IMR-90 (cell line): ENCODE data around the gene WASHC4. TPM values are rescaled to one million over a fixed set of nuclear protein-coding genes. Genes with fewer than 3 reads are reported as not detected.

Experiments
- ATAC-seq: fragments of 200-7000 bp; cut with Tn5 transposase; 2 replicates; pipeline ENCODE4 v1.9.1; 2020; ENCODE audit warnings: low read depth, mild to moderate bottlenecking, moderate library complexity
- BruUV-seq: library from RNA; stranded (reverse); fragments of 400-500 nt; replicated peaks from 2 replicates; lab custom pipeline; 2021; lab: Mats Ljungman, UMichigan
- CTCF ChIA-PET: fragments of 300-600 bp; formaldehyde crosslinking; extraction: SDS; loops from one replicate; lab custom pipeline; 2021; ENCODE audit warnings: antibody characterized with exemption; lab: Yijun Ruan, JAX
- POLR2A ChIA-PET: fragments of 300-600 bp; sonication (Branson Sonifier 250); formaldehyde crosslinking; loops from one replicate; lab custom pipeline; 2022; ENCODE audit warnings: antibody characterized with exemption; ENCODE audit not compliant: unreplicated experiment; lab: Charles Lee
- DNase-seq: peaks from one replicate; pipeline ENCODE4 v3.0.0; 2013
- H2AFZ ChIP-seq: replicated peaks from 2 replicates; pipeline ENCODE3; 2013; ENCODE audit warnings: low read length, mild to moderate bottlenecking; ENCODE audit not compliant: poor library complexity
- H2AK5ac ChIP-seq: 2 replicates; pipeline ENCODE4 v1.6.1; 2013; ENCODE audit warnings: low read depth, low read length, inconsistent platforms
- H2AK9ac ChIP-seq: replicated peaks from 2 replicates; pipeline ENCODE3; 2013; ENCODE audit warnings: mild to moderate bottlenecking, low read depth, low read length, moderate library complexity; ENCODE audit not compliant: poor library complexity
- H2BK120ac ChIP-seq: 2 replicates; pipeline ENCODE4 v1.6.1; 2013; ENCODE audit warnings: low read depth, low read length, inconsistent platforms
- H2BK15ac ChIP-seq: 3 replicates; pipeline ENCODE4 v1.6.1; 2013; ENCODE audit warnings: low read depth, low read length, inconsistent platforms
- H2BK20ac ChIP-seq: 2 replicates; pipeline ENCODE4 v1.6.1; 2013; ENCODE audit warnings: low read depth, mild to moderate bottlenecking, inconsistent platforms, low read length, moderate library complexity
- H2BK5ac ChIP-seq: 2 replicates; pipeline ENCODE4 v1.6.1; 2013; ENCODE audit warnings: mild to moderate bottlenecking, low read depth, low read length, inconsistent platforms; ENCODE audit not compliant: poor library complexity, severe bottlenecking
- H3K14ac ChIP-seq: replicated peaks from 2 replicates; pipeline ENCODE4 v1.6.1; 2013; ENCODE audit warnings: low read depth, low read length, inconsistent platforms
- H3K18ac ChIP-seq: 2 replicates; pipeline ENCODE4 v1.6.1; 2013; ENCODE audit warnings: low read depth, low read length, control low read depth
- H3K23ac ChIP-seq: 2 replicates; pipeline ENCODE4 v1.6.1; 2013; ENCODE audit warnings: low read depth, low read length, inconsistent platforms
- H3K27ac ChIP-seq: 2 replicates; pipeline ENCODE4 v1.5.1; 2013; ENCODE audit warnings: mild to moderate bottlenecking, control low read depth, low read length; ENCODE audit not compliant: insufficient read depth
- H3K27me3 ChIP-seq: 2 replicates; pipeline ENCODE4 v1.6.1; 2013; ENCODE audit warnings: low read length; ENCODE audit not compliant: control insufficient read depth, insufficient read depth
- H3K36me3 ChIP-seq: 2 replicates; pipeline ENCODE4 v1.6.1; 2013; ENCODE audit warnings: low read length, mixed read lengths; ENCODE audit not compliant: control insufficient read depth, insufficient read depth
- H3K4ac ChIP-seq: 2 replicates; pipeline ENCODE4 v1.6.1; 2013; ENCODE audit warnings: low read depth, low read length, inconsistent platforms
- H3K4me1 ChIP-seq: 2 replicates; pipeline ENCODE4 v1.6.1; 2013; ENCODE audit warnings: low read length, mixed read lengths; ENCODE audit not compliant: control insufficient read depth, insufficient read depth
- H3K4me2 ChIP-seq: 2 replicates; pipeline ENCODE4 v1.6.1; 2013; ENCODE audit warnings: low read depth, mild to moderate bottlenecking, control low read depth, low read length, moderate library complexity
- H3K4me3 ChIP-seq: 2 replicates; pipeline ENCODE4 v1.5.1; 2013; ENCODE audit warnings: low read depth, mild to moderate bottlenecking, control low read depth, low read length, moderate library complexity; ENCODE audit not compliant: insufficient read depth
- H3K56ac ChIP-seq: 2 replicates; pipeline ENCODE4 v1.6.1; 2013; ENCODE audit warnings: low read length, inconsistent platforms; ENCODE audit not compliant: insufficient read depth; ENCODE audit errors: extremely low read depth
- H3K79me1 ChIP-seq, 2 experiments: 2 replicates each; pipeline ENCODE4 v1.6.1; 2013; ENCODE audit warnings: low read length in 2 of 2, inconsistent platforms in 1 of 2, low read depth in 1 of 2
- H3K9ac ChIP-seq: 2 replicates; pipeline ENCODE4 v1.6.1; 2013; ENCODE audit warnings: low read depth, low read length, control low read depth
- H3K9me1 ChIP-seq: 2 replicates; pipeline ENCODE4 v1.6.1; 2013; ENCODE audit warnings: low read length, inconsistent platforms; ENCODE audit not compliant: insufficient read depth
- H3K9me3 ChIP-seq: 2 replicates; pipeline ENCODE4 v1.6.1; 2013; ENCODE audit warnings: low read length; ENCODE audit not compliant: control insufficient read depth, insufficient read depth
- H4K20me1 ChIP-seq: 2 replicates; pipeline ENCODE4 v1.6.1; 2013; ENCODE audit warnings: low read length, inconsistent platforms; ENCODE audit not compliant: insufficient read depth
- H4K5ac ChIP-seq: 2 replicates; pipeline ENCODE4 v1.6.1; 2013; ENCODE audit warnings: mild to moderate bottlenecking, low read depth, low read length, control low read depth
- H4K8ac ChIP-seq, 2 experiments: 2 replicates each; pipeline ENCODE4 v1.6.1; 2013; ENCODE audit warnings: low read depth in 2 of 2, low read length in 2 of 2, control low read depth in 1 of 2, inconsistent platforms in 1 of 2
- H4K91ac ChIP-seq: 2 replicates; pipeline ENCODE4 v1.6.1; 2013; ENCODE audit warnings: low read depth, low read length, inconsistent platforms; ENCODE audit not compliant: insufficient read depth
- BHLHE40 ChIP-seq: fragments of 150-350 bp; IDR thresholded peaks from 2 replicates; pipeline ENCODE4 v1.6.1; 2016; ENCODE audit warnings: mild to moderate bottlenecking, low read depth, low read length
- MAFK ChIP-seq: IDR thresholded peaks from 2 replicates; pipeline ENCODE4 v1.6.1; 2012; ENCODE audit warnings: low read depth, low read length, improper control_type of control experiment
- MXI1 ChIP-seq: IDR thresholded peaks from 2 replicates; pipeline ENCODE4 v1.6.1; 2012; ENCODE audit warnings: low read depth, mild to moderate bottlenecking, low read length, moderate library complexity, borderline replicate concordance
- NFE2L2 ChIP-seq: fragments of 150-350 bp; IDR thresholded peaks from 2 replicates; pipeline ENCODE4 v1.6.1; 2016; ENCODE audit warnings: low read depth, mild to moderate bottlenecking, low read length
- POLR2A ChIP-seq: IDR thresholded peaks from 2 replicates; pipeline ENCODE4 v1.6.1; 2012; ENCODE audit warnings: mild to moderate bottlenecking, low read depth, low read length
- RAD21 ChIP-seq: IDR thresholded peaks from 2 replicates; pipeline ENCODE4 v1.6.1; 2012; ENCODE audit warnings: low read length, improper control_type of control experiment
- RCOR1 ChIP-seq: IDR thresholded peaks from 2 replicates; pipeline ENCODE4 v1.6.1; 2012; ENCODE audit warnings: mild to moderate bottlenecking, low read length, improper control_type of control experiment; ENCODE audit not compliant: insufficient replicate concordance
- WGBS, 2 experiments: methylation state at CpG; one replicate each; pipeline versions ENCODE4 v1.1.5 to v1.1.7; 2013; ENCODE audit warnings: missing lambda C conversion rate in 2 of 2; ENCODE audit not compliant: insufficient read length in 1 of 2; ENCODE audit errors: extremely low coverage in 2 of 2; 5-methylcytosine and 5-hydroxymethylcytosine counted together
- dilution Hi-C: fragments of 300-500 bp; cut with HindIII; formaldehyde crosslinking; loops from one replicate; pipeline ENCODE4 v1.14.3; 2018; ENCODE audit warnings: low sequenced_read_pairs; ENCODE audit not compliant: unreplicated experiment
- in situ Hi-C: fragments of 300-500 bp; cut with MboI; formaldehyde crosslinking; loops from 3 replicates; pipeline ENCODE4 v1.14.3; 2019; ENCODE audit warnings: low sequenced_read_pairs, inconsistent platforms, mixed read lengths
- intact Hi-C: fragments of 100-400 bp; cut with micrococcal nuclease; formaldehyde crosslinking; loops from 2 replicates; pipeline ENCODE4 v1.10.0; 2022
- polyA plus RNA-seq, 3 experiments: library from polyadenylated mRNA; depleted of rRNA; stranded (reverse); fragments of >200 nt; gene quantifications; 2 replicates each; pipeline ENCODE4 v1.2.3, GENCODE V29; 2012; ENCODE audit warnings: low replicate concordance in 1 of 3
- total RNA-seq: library from RNA; depleted of rRNA; stranded (reverse); fragments of >200 nt; gene quantifications from 2 replicates; pipeline ENCODE4 v1.2.3, GENCODE V29; 2012
- TF ChIP-seq, protein P1 (sequence below): fragments of 150-350 bp; IDR thresholded peaks from 2 replicates; pipeline ENCODE4 v1.6.1; 2016; ENCODE audit warnings: low read depth, mild to moderate bottlenecking, low read length, moderate library complexity, borderline replicate concordance

The WASHC4 gene
- total and polyA plus RNA-seq, 2 of the 4 experiments (the other 2 are of a cell fraction) = 16.4 to 47.0 TPM

DNA sequence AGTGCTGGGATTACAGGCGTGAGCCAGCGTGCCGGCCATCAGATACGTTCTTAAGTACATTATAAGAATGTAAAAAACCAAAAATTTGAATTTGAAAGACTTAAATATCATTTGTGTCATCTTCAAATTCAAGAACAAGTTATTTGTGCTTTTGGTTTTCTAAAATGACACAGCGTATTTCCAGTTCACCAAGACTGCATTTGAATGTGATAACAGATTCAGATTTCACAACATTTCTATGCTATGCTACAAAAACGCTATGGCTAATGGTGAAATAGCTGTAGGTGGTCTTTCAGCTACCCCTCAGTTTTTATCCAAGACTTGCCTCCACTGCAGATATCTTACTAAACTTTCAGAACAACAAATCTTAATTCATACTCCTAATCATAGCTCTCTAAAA lies 81.8 kb downstream of the WASHC4 start:
- POLR2A ChIA-PET = interaction anchor here (0.6 kb wide), 1 partner anchor 47 kb away, joined by 5 read pairs; the partner anchor contains the start of gene APPL2
- Histone ChIP-seq H3K4ac (no peak overlapping the region), H4K20me1 (no peaks in the 10 kb centered on the region), H3K9ac (no peak overlapping the region), H4K5ac (no peak overlapping the region), H2BK20ac (no peak overlapping the region), H3K9me1 (0 out of 2 replicates have a peak, but pooled peaks cover 3% of the 10 kb centered on the region), H2BK120ac (no peak overlapping the region), H3K4me1 (no peaks in the 10 kb centered on the region), H3K4me2 (no peak overlapping the region), H3K18ac (no peak overlapping the region), H4K91ac (no peak overlapping the region), H2BK15ac (no peak overlapping the region), H4K8ac (no peak overlapping the region), H3K27ac (no peak overlapping the region), H3K23ac (no peak overlapping the region), H2AFZ (no peak overlapping the region), H3K36me3 (peaks cover 60% of the 10 kb centered on the region), H3K79me1 (peaks cover 10 to 23% of the 10 kb centered on the region in 2 experiments), H2AK5ac (no peak overlapping the region), H2BK5ac (no peak overlapping the region), H3K14ac (no peak overlapping the region), H3K56ac (no peak overlapping the region), H2AK9ac (no peak overlapping the region), H3K9me3 (no peaks in the 10 kb centered on the region), H3K4me3 (no peak overlapping the region), H3K27me3 (no peaks in the 10 kb centered on the region)
- WGBS, 2 experiments = no CpG with 5 or more reads among the region's 6 CpGs
- DNase-seq (no peak), ATAC-seq (no peak)
- dilution Hi-C loops (no loop called here), intact Hi-C loops (no loop called here), in situ Hi-C loops (no loop called here)
- CTCF ChIA-PET = no interaction called here
- BruUV-seq = no TSS peak
- TF ChIP-seq BHLHE40 (no peak), MAFK (no peak), MXI1 (no peak), RCOR1 (no peak), NFE2L2 (no peak), POLR2A (no peak), RAD21 (no peak)
- TF ChIP-seq, protein P1, sequence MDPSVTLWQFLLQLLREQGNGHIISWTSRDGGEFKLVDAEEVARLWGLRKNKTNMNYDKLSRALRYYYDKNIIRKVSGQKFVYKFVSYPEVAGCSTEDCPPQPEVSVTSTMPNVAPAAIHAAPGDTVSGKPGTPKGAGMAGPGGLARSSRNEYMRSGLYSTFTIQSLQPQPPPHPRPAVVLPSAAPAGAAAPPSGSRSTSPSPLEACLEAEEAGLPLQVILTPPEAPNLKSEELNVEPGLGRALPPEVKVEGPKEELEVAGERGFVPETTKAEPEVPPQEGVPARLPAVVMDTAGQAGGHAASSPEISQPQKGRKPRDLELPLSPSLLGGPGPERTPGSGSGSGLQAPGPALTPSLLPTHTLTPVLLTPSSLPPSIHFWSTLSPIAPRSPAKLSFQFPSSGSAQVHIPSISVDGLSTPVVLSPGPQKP = no peak
